Hepatocyte (in vitro differentiated cells): ENCODE data around the gene RFTN1. TPM values are rescaled to one million over a fixed set of nuclear protein-coding genes. Genes with fewer than 3 reads are reported as not detected.

Source experiments
- DNase-seq: peaks from one replicate; pipeline ENCODE4 v3.0.0-alpha.2; 2016; ENCODE audit warnings: low spot score
- H2AFZ ChIP-seq: fragments of 200-600 bp; sonication (generic); 2 replicates; pipeline ENCODE4 v1.6.0; 2016; ENCODE audit warnings: antibody characterized with exemption, mild to moderate bottlenecking
- H3K27ac ChIP-seq: fragments of 200-600 bp; sonication (generic); 2 replicates; pipeline ENCODE4 v1.5.1; 2016; ENCODE audit warnings: mild to moderate bottlenecking
- H3K27me3 ChIP-seq: fragments of 200-600 bp; sonication (generic); 2 replicates; pipeline ENCODE4 v1.6.1; 2016
- H3K36me3 ChIP-seq: fragments of 200-600 bp; sonication (generic); replicated peaks from 2 replicates; pipeline ENCODE4 v1.5.1; 2016; ENCODE audit warnings: low read depth; ENCODE audit not compliant: insufficient read depth
- H3K4me1 ChIP-seq: fragments of 200-600 bp; sonication (generic); 2 replicates; pipeline ENCODE4 v1.5.1; 2016; ENCODE audit warnings: mild to moderate bottlenecking, moderate library complexity; ENCODE audit not compliant: insufficient read depth
- H3K4me2 ChIP-seq: fragments of 200-600 bp; sonication (generic); 2 replicates; pipeline ENCODE4 v1.6.0; 2016
- H3K4me3 ChIP-seq: fragments of 200-600 bp; sonication (generic); 2 replicates; pipeline ENCODE4 v1.5.1; 2016; ENCODE audit warnings: mild to moderate bottlenecking
- H3K79me2 ChIP-seq: fragments of 200-600 bp; sonication (generic); 2 replicates; pipeline ENCODE4 v1.6.0; 2017; ENCODE audit warnings: mild to moderate bottlenecking
- H3K9me2 ChIP-seq: fragments of 200-600 bp; sonication (generic); replicated peaks from 2 replicates; pipeline ENCODE4 v1.6.0; 2017; ENCODE audit warnings: mild to moderate bottlenecking; ENCODE audit not compliant: insufficient read depth
- H3K9me3 ChIP-seq: fragments of 200-600 bp; sonication (generic); 2 replicates; pipeline ENCODE4 v1.5.1; 2016; ENCODE audit warnings: low read depth, mild to moderate bottlenecking
- H4K20me1 ChIP-seq: fragments of 200-600 bp; sonication (generic); 2 replicates; pipeline ENCODE4 v1.6.0; 2016; ENCODE audit warnings: mild to moderate bottlenecking; ENCODE audit not compliant: insufficient read depth, poor library complexity, severe bottlenecking
- CTCF ChIP-seq: fragments of 200-600 bp; sonication (generic); IDR thresholded peaks from 2 replicates; pipeline ENCODE4 v1.5.1; 2016; ENCODE audit warnings: antibody characterized with exemption, mild to moderate bottlenecking; ENCODE audit not compliant: poor library complexity
- EZH2 ChIP-seq: fragments of 200-600 bp; sonication (generic); IDR thresholded peaks from 2 replicates; pipeline ENCODE4 v1.6.1; 2016; ENCODE audit warnings: antibody characterized with exemption, mild to moderate bottlenecking, borderline replicate concordance
- EZH2phosphoT487 ChIP-seq: fragments of 200-600 bp; sonication (generic); IDR thresholded peaks from one replicate; pipeline ENCODE4 v1.6.1; 2018; ENCODE audit warnings: antibody characterized with exemption, mild to moderate bottlenecking, low read depth, moderate library complexity; ENCODE audit not compliant: unreplicated experiment, severe bottlenecking
- WGBS: methylation state at CpG from one replicate; pipeline ENCODE4 v1.1.6; 2016; ENCODE audit warnings: low lambda C conversion rate; ENCODE audit errors: missing lambda C conversion rate; 5-methylcytosine and 5-hydroxymethylcytosine counted together
- polyA plus RNA-seq: library from polyadenylated mRNA; unstranded; fragments of >200 nt; fragmentation: Nextera tagmentation; extraction: Ambion mirVana; gene quantifications from 2 replicates; pipeline ENCODE4 v1.2.1, GENCODE V29; 2016
- total RNA-seq: library from RNA; depleted of rRNA; stranded (reverse); fragments of >200 nt; gene quantifications from 2 replicates; pipeline ENCODE4 v1.2.3, GENCODE V29; 2014

RFTN1 gene
- total and polyA plus RNA-seq, 2 experiments from 2014 or later: 10.0 to 14.9 TPM

GRCh38 chr3:16425398-16426028, 88.0 kb downstream of the RFTN1 start:
- Histone ChIP-seq H3K4me1 (no peaks in the 10 kb centered on the region), H3K9me2 (no peaks in the 10 kb centered on the region), H3K36me3 (no peaks in the 10 kb centered on the region), H4K20me1 (no peaks in the 10 kb centered on the region), H3K27me3 (no peaks in the 10 kb centered on the region), H3K79me2 (no peaks in the 10 kb centered on the region), H3K27ac (no peak overlapping the region), H3K4me2 (no peak overlapping the region), H2AFZ (no peak overlapping the region), H3K9me3 (no peaks in the 10 kb centered on the region), H3K4me3 (no peak overlapping the region)
- TF ChIP-seq EZH2phosphoT487: no peak
- TF ChIP-seq EZH2: no peak
- no peak for TF ChIP-seq CTCF
- DNase-seq: no peak
- 76% methylated on average over 12 of the region's 12 CpGs for WGBS

GRCh38 chr3:16423947-16424673, 89.4 kb downstream of the RFTN1 start:
- no peak overlapping the region for H3K27ac ChIP-seq
- H3K27me3 ChIP-seq: no peaks in the 10 kb centered on the region
- H3K9me3 ChIP-seq: no peaks in the 10 kb centered on the region
- WGBS: 95% methylated on average over 5 of the region's 5 CpGs
- H4K20me1 ChIP-seq: no peaks in the 10 kb centered on the region
- no peaks in the 10 kb centered on the region for H3K9me2 ChIP-seq
- H3K4me3 ChIP-seq: no peak overlapping the region
- H3K79me2 ChIP-seq: no peaks in the 10 kb centered on the region
- no peaks in the 10 kb centered on the region for H3K4me1 ChIP-seq
- no peaks in the 10 kb centered on the region for H3K36me3 ChIP-seq
- TF ChIP-seq EZH2 (no peak), EZH2phosphoT487 (no peak), CTCF (no peak)
- no peak overlapping the region for H3K4me2 ChIP-seq
- H2AFZ ChIP-seq: no peak overlapping the region
- DNase-seq: no peak

GRCh38 chr3:16423298-16423697, 90.2 kb downstream of the RFTN1 start:
- Histone ChIP-seq H3K4me2 (no peak overlapping the region), H3K27ac (no peak overlapping the region), H3K4me1 (no peaks in the 10 kb centered on the region), H3K36me3 (no peaks in the 10 kb centered on the region), H3K27me3 (no peaks in the 10 kb centered on the region), H3K79me2 (no peaks in the 10 kb centered on the region), H2AFZ (no peak overlapping the region), H3K9me3 (no peaks in the 10 kb centered on the region), H3K9me2 (no peaks in the 10 kb centered on the region), H3K4me3 (no peak overlapping the region), H4K20me1 (no peaks in the 10 kb centered on the region)
- 80% methylated on average over 2 of the region's 2 CpGs for WGBS
- DNase-seq: no peak
- no peak for TF ChIP-seq CTCF
- no peak for TF ChIP-seq EZH2phosphoT487
- TF ChIP-seq EZH2: no peak
